ENCODE measurements around the gene CANT1.
"Not testable (repeated sequence)": the region's sequence is repeated elsewhere in the genome, so short reads cannot be mapped to it uniquely, and the experiment has no call there.

CANT1 gene

DNA sequence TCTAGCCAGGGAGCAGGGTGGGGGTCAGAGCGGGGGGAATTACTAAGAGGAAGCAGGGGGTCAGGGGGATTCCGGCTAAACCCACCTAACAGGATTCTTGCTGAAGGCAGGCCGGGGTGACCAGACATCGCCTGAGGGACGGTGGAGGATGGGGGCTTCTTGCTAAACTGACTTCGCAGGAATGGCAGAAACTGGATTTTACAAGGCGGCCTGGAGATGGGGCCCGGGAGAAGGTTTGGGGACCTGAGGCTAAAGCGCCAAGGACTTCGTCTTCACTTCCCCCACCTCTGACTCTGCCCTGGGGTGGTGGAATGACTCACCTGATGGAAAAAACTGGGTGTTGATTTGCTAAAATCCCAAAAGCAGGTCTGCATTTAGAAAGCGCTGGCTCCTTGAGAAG is 53.3 kb downstream of the CANT1 start:
- no peak for FAIRE-seq

DNA sequence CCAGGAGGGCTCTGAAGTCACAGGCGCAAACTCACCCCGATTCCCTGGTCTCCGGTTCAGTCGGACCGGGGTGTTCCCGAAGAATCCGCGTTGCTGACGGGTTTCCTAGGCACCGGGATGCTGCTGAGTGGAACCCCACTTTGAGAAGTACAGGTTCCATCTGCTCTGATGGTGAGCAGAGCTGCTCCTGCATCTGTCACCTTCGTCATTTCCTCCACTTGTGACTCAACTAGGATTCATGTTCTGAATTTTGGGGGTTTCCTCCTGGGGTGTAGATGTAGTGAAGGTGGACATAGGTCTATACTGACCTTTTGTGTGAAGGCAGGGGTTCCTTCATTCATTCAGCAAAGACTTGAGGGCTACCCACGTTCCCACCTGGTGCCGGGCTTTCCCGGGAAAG is 54.9 kb downstream of the CANT1 start:
- no peak for FAIRE-seq

DNA sequence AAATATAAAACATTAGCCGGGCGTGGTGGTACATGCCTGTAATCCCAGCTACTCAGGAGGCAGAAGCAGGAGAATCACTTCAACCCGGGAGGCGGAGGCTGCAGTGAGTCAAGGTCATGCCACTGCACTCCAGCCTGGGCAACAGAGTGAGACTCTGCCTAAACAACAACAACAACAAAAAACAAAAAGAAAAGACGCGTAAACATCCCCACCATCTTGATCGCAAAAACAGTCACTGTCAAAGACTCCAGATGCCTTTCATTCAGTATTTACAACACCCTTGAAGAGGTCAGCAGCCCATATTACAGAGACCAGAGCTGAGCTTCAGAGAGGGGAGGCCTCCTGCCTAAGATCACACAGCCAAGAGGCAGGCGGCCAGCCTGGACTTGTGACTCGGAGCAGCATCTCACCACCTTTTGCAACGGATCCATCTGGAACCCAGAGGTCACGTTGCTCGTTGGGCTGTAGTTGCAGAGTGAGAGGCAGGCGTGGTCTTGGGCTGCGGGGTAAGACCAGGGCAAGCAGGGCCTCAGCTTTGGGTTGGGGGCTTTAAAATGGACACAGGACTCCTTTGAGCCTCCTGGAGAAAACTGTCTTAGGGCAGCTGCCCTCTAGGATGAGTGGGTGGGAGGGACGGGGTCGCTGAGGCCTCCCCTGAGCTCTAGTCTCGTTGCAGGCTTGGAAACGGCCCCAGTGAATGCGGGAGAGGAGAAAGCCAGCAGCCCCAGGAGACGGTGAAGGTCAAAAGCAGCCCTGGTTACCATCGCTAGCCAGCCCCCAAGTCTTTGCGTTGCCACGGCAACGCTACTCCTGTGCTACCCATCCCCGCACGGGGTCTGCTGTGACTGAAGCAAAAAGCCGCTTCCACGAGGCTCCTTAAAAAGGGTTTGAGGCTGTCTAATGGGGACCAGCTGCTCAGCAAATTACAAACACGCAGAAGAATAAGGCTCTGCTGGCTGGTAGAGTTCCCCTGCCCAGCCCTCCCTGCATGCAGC is 55.9 kb downstream of the CANT1 start:
- FAIRE-seq = no peak

DNA sequence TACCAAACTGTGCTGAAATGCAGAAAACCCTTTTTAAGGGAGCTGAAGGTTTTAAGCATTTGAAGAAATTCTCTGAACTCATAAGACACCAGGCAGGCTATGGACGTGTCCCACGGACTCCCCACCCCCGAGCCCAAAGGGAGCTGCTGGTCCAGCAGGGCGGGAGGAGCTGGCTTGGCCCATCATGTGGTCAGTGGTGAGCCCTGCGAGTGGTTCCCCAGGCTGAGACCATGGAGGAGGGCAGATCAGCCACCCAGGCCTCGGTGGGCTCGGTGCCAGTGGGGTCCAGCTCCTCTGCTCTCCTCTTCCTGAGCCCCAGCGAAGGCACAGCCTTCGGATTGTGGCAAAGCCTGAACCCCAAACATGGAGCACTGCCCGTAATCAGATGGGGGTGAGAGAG is 56.9 kb downstream of the CANT1 start:
- no peak for FAIRE-seq

DNA sequence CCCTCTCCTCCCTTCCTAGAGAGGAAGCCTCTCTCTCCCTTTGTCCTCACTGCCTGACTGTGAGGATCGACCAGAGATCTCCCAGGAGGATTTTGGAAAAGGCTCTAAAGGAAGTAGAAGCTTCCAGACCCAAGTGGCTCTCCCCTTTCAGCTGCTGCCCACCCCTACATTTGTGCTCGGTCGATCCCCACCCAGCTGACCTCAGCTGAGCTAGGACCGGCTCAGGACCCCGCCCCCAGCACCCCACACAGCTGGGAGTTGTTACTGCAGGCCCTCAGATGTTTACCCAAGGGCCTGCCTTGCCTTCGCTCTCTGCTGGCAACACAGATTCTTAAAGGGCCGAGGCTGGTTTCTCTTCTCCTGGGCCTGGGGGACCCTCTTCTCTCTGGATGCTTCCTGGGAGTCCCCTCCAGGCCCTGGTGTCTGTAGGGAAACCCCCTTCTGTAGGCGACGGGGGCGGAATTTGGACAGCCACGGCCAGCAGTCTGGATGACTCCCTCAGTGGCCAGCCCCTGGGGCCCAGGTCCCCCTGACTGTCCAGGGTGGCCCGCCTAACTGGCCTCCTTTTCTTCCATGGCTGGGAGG is 57.5 kb downstream of the CANT1 start:
- FAIRE-seq = no peak

DNA sequence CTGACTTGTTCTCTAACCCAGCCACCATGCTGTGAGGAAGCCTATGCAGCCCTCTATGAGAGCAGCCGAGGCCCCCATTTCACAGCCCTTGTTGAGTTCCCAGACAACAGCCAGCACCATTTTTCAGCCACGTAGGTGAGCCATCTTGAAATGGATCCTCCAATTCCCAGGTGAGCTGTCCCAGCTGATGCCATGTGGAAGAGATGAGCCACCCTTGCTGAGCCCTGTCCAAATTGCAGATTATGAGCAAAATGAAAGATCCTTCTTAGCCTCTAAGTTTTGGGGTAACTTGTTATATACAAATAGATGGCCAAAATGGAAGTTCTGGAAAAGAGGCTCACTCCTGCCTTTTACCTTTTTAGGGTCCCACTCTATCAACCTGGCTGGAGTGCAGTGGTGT is 58.7 kb downstream of the CANT1 start:
- no peak for FAIRE-seq

DNA sequence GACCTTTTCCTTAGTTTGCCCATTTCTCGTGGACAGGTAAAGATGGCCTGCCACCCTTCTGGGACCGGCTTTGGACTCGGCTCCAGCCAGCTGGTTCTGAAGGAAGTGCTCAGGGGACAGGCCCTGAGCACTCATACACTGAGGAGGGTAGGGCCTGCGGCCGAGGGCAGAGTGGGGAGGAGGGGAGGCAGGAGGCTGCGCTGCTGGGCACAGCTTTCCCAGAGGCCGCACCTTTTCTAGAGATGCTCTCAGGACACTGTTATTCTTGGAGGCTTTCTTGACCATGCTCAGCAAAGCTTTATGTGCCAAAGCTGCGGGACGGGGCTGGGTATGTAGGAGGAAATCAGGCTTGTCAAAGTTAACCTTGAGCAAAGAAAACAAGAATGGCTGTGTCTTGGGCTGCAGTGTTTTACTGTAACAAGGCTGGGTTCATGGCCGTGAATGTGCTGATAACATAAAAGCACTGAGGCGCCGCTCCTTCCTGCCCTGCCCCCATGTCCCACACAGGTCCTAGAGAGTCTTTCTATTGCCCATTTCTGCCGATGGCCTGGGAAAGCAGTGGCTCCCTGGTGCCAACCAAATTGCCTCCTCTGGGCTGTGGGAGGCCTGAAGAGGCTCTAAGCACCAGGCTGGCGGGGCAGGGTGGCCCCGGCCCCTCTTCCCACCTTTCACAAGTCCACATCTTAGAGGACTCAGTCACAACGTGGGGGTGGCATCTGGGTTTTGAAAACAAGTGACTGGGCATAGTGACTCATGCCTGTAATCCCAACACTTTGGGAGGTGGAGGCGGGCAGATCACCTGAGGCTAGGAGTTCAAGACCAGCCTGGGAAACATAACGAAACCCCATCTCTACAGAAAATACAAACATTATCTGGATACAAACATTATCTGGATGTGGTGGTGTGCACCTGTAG is 62.1 kb downstream of the CANT1 start:
- no peak for FAIRE-seq

DNA sequence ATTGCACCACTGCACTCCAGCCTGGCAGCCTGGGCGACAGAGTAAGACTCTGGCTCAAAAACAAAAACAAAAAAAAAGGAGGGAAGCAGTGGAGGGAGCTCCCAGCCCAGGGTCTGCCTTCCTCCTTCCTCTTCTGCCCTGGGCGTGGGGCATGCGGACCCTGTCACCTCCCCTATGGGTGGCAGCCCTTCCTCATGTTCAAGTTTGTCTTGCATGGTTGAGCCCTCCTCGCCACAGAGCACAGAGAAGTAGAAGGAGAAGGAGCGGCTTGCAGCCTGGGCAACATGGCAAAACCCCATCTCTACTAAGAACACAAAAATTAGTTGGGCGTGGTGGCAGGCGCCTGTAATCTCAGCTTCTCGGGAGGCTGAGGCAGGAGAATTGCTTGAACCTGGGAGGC is 62.9 kb downstream of the CANT1 start:
- no peak for FAIRE-seq

DNA sequence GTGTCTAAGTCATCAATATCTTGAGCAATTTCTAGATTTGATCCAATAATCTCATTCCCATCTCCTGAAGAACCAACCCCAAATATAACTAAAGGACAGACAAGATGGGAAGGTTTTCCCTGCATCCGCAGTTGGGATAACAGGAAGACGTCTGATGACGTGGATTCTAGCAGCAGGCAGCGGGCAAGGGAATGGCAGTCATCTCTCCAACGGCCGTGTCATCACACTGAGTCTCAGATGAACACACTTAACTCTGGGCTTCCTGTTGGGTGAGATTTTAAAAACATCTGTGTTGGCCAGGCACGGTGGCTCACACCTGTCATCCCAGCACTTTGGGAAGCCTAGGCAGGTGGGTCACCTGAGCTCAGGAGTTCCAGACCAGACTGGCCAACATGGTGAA is 63.4 kb downstream of the CANT1 start:
- no peak for FAIRE-seq

DNA sequence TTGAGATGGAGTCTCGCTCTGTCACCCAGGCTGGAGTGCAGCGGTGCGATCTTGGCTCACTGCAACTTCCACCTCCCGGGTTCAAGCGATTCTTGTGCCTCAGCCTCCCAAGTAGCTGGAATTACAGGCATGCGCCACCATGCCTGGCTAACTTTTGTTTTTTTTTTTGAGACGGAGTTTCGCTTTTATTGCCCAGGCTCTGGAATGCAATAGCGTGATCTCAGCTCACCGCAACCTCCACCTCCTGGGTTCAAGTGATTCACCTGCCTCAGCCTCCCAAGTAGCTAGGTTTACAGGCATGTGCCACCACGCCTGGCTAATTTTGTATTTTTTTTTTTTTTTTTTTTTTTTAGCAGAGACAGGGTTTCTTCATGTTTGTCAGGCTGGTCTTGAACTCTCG is 64.1 kb downstream of the CANT1 start:
- not testable (repeated sequence) for FAIRE-seq

DNA sequence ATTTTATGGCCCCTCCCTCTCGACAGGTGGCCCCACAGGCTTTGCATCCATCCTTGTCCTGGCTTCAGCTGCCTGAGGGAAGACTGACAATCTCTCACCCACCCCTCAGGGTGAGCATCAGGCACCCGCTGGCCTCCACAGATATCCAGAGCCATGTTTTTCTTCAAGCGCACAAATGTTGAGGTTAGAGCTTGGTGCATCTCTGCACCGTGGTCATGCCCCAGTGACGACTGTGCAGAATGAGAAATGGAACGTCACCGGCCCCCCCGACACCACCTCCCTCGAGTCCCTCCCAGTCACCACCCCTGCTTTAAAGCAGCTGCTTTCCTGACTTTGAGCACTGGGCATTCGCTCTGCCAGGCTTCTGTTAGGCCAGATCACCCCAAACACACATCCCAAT is 64.6 kb downstream of the CANT1 start:
- FAIRE-seq = no peak

DNA sequence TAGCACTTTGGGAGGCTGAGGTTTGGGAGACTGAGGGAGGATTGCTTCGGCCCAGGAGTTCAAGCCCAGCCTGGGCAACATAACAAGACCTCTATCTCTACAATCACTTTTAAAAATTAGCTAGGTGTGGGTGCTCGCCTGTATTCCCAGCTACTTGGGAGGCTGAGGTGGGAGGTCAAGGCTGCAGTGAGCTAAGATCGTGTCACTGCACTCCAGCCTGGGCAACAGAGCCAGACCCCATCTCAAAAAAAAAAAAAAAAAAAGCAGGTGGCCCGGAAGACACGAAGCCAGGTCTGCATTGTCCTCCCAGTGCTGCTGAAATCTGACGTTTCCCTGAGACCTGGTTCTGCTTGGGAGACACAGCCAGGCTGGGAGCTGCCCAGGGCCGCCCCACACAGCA is 65.5 kb downstream of the CANT1 start:
- no peak for FAIRE-seq
